Activated CD4-positive, alpha-beta memory T cell treated with anti-CD3 and anti-CD28 coated beads, Interleukin-2, amount 10 ng/mL, durations not matched to agents 7 days and 5 days (primary cell): ENCODE results near the gene SLC35B2. TPM values are rescaled to one million over a fixed set of nuclear protein-coding genes. Genes with fewer than 3 reads are reported as not detected.

Experiments used
- CTCF ChIA-PET: fragments of 350-600 bp; sonication (Branson Sonifier 250); formaldehyde crosslinking; loops from one replicate; lab custom pipeline; 2021; ENCODE audit warnings: antibody characterized with exemption, inconsistent platforms; lab: Charles Lee
- POLR2A ChIA-PET: fragments of 350-600 bp; sonication (Branson Sonifier 250); formaldehyde crosslinking; loops from one replicate; lab custom pipeline; 2021; ENCODE audit warnings: antibody characterized with exemption; lab: Charles Lee
- DNase-seq: peaks from one replicate; pipeline ENCODE4 v3.0.0-alpha.2; 2020
- H3K27ac Mint-ChIP-seq: one replicate; pipeline ENCODE4 v1.8.0; 2021; ENCODE audit warnings: mild to moderate bottlenecking, mixed read lengths
- H3K27me3 Mint-ChIP-seq: one replicate; pipeline ENCODE4 v1.8.0; 2021; ENCODE audit warnings: mixed read lengths
- H3K36me3 Mint-ChIP-seq: one replicate; pipeline ENCODE4 v1.8.0; 2021; ENCODE audit warnings: low read depth, mixed read lengths
- H3K4me1 Mint-ChIP-seq: one replicate; pipeline ENCODE4 v1.8.0; 2021; ENCODE audit warnings: mixed read lengths
- H3K4me3 Mint-ChIP-seq: one replicate; pipeline ENCODE4 v1.8.0; 2021; ENCODE audit warnings: mild to moderate bottlenecking, mixed read lengths
- H3K9me3 Mint-ChIP-seq: one replicate; pipeline ENCODE4 v1.8.0; 2021; ENCODE audit warnings: mixed read lengths
- total RNA-seq, 2 experiments: library from RNA; stranded (reverse); gene quantifications; one replicate each; pipeline ENCODE4 v1.2.3, GENCODE V29; 2021

SLC35B2 gene
- total RNA-seq, 2 experiments from 2014 or later = 35.8 to 37.2 TPM

DNA sequence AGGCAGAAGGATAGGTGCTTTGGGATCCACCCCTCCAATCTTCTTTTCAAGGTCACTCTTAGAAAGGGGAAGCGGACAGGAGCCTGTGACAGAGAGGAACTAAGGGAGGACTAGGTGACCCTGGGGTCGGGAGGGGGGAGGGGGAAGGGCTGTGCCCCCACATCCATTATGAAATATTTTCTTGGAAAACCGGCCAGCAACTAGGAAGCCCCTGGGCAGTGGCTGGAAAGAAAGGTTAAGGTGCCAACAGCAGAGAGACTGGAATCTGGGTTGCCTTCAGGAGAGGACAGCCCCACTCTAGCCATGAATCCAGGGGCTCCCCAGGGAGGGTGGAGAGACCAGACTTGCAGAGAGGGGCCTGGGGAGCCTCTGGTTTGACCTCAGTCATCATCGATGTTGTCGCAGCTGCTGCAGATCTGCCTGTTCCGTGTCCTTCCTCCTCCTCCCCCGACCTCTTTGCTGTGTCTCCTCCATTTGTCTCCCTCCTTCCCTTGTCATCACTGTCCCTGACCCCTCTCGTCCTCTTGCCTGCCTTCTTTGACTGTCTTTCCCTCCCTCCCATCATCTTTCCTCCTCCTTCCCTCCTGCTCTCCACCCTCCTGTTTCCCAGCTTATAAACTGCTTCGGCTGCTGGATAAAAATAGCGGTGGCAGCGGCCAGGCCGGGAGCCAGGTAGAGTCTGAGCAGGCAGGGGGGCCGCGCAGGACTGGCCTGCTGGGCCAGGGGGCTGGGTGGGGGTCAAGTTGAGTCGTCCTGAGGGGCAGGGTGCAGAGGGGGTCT lies 30.8 kb downstream of the SLC35B2 start:
- no peaks in the 10 kb centered on the region for H3K27me3 Mint-ChIP-seq
- DNase-seq = no peak
- H3K9me3 Mint-ChIP-seq = no peaks in the 10 kb centered on the region
- CTCF ChIA-PET = interaction anchor here (0.7 to 4.2 kb wide), 4 partner anchors 9 to 130 kb away, joined by 3 to 27 read pairs (median 15); no protein-coding TSS in a partner anchor
- H3K36me3 Mint-ChIP-seq = peaks cover 8% of the 10 kb centered on the region
- H3K27ac Mint-ChIP-seq = no peak overlapping the region
- no peak overlapping the region for H3K4me3 Mint-ChIP-seq
- peaks cover 30% of the 10 kb centered on the region for H3K4me1 Mint-ChIP-seq
- POLR2A ChIA-PET = interaction anchor here (1.0 to 6.4 kb wide), 5 partner anchors 9 to 86 kb away, joined by 3 to 88 read pairs (median 6); partner anchors contain the start of genes AARS2 and HSP90AB1

DNA sequence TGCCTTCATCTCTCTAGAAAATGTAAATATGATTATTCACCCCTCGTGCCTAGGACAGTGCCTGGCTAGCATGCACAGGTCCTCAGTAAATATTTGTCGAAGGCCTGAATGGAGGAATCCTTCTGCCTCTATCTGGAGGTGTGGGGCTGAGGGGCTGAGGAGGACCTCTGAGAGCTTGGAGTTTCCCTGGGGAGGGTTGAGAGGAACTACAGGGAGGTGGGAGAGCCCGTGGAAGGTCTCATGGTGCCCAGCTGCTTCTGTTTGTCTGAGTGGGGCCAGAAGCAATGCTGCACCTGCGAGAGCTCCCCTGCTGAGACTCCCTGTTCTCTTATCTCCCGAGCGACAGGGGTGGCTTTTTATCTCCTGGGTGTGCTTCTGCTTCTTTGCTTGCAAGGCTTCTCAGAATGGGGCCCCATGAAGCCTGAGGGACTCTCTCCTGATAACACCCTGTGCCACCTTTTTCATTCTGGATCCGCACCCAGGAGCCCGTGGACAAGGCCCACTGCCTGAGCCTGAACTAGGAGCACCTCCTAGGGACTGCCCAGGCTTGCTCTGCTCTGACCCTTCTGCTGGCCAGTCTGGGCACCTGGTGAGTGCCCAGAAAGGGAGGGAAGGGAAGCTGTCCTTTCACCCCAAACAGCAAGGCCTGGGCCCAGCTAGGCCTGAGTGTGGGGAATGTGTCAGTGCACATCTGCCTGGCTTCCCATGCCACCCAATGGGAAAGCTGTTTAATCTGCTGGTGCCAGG lies 31.6 kb downstream of the SLC35B2 start:
- H3K4me3 Mint-ChIP-seq = peak overlapping the region; percentile 35
- CTCF ChIA-PET = interaction anchor here (0.7 to 4.2 kb wide), 4 partner anchors 10 to 53 kb away, joined by 3 to 27 read pairs (median 16); no protein-coding TSS in a partner anchor

DNA sequence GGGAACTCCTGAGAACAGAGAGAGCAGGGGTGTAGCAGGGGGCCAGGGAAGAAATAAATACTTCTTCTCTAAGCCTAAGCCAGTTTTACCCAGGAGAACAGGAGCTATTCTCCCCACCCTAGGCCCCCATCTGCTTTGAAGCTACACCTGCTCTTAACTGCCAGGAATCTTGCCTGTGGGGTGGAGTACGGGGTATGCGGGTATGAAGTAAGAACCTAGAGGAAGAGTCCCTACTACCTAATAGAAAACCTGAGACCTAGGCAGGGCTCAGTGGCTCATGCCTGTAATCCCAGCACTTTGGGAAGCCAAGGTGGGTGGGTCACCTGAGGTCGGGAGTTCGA lies 32.4 kb downstream of the SLC35B2 start:
- no peaks in the 10 kb centered on the region for H3K27me3 Mint-ChIP-seq
- peaks cover 37% of the 10 kb centered on the region for H3K4me1 Mint-ChIP-seq
- peak overlapping the region; percentile 4 for H3K27ac Mint-ChIP-seq
- POLR2A ChIA-PET = interaction anchor here (0.8 to 6.4 kb wide), 7 partner anchors 11 to 595 kb away, joined by 4 to 88 read pairs (median 6); partner anchors contain the start of genes GTPBP2, HSP90AB1 and SLC35B2
- no peak for DNase-seq
- no peaks in the 10 kb centered on the region for H3K36me3 Mint-ChIP-seq
- H3K9me3 Mint-ChIP-seq = no peaks in the 10 kb centered on the region
- CTCF ChIA-PET = interaction anchor here (0.7 to 4.2 kb wide), 11 partner anchors 10 to 80 kb away, joined by 3 to 27 read pairs (median 5); partner anchors contain the start of genes HSP90AB1 and SLC35B2
- peak overlapping the region; percentile 74 for H3K4me3 Mint-ChIP-seq

More for the DNA sequence above, 31.6 kb downstream of the SLC35B2 start:
- Mint-ChIP-seq H3K27ac (no peak overlapping the region), H3K36me3 (peaks cover 4% of the 10 kb centered on the region), H3K27me3 (no peaks in the 10 kb centered on the region), H3K9me3 (no peaks in the 10 kb centered on the region), H3K4me1 (peaks cover 35% of the 10 kb centered on the region)
- POLR2A ChIA-PET = interaction anchor here (5.0 to 6.4 kb wide), 3 partner anchors 10 to 30 kb away, joined by 23 to 88 read pairs (median 48); partner anchors contain the start of genes HSP90AB1 and SLC35B2
- DNase-seq = no peak

DNA sequence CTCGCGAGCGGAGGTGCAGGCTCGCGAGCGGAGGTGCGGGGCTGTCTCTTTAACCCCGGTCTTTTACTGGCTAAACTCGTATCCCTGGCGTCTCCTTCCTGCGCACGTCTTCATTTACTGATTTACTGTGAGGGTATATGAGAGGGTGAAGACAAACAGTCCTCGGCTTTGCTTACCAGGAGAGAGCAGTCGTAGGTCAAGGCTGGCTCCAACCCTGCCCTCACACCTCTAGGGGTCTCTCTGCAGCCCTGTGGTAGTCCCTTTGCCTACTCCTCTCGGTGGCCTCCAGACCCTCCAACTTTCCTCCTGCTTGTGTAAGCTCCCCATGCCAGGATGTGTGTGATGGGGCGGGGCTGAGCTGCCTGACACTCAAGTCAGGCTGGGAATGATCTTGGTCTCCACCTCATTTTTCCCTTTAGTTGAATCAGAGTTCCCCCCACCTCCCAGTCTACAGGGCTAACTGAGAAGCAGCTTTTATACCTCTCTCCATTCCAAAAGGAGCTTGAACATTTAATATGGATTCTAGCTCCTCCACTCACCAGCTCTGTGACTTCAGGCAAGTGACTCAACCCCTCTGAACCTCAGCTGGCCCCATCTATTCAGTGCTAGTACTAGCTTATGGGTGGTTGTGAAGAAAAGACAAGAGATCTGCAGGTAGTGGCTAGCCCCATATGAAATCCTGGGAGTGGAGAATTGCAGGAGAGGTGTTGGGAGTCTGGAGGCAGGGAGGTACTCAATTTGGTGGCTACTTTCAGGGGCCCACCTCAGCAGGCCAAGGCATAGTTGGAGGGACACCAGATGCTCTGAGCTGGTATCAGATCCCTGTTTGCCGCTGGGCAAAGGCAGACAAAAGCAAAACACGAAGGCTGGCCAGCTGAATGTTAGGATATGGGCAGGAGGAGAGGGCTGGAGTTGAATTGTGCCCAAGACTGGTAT lies 33.0 kb downstream of the SLC35B2 start:
- ChIA-PET CTCF (interaction anchor here (0.7 to 4.2 kb wide), 13 partner anchors 11 to 81 kb away, joined by 3 to 27 read pairs (median 5); partner anchors contain the start of genes HSP90AB1 and SLC35B2), POLR2A (interaction anchor here (0.8 to 6.4 kb wide), 8 partner anchors 12 to 595 kb away, joined by 4 to 88 read pairs (median 5); partner anchors contain the start of genes GTPBP2, HSP90AB1 and SLC35B2)
- H3K36me3 Mint-ChIP-seq = no peaks in the 10 kb centered on the region
- DNase-seq = no peak
- H3K4me1 Mint-ChIP-seq = peaks cover 39% of the 10 kb centered on the region
- peak overlapping the region; percentile 74 for H3K4me3 Mint-ChIP-seq
- H3K27ac Mint-ChIP-seq = peak overlapping the region; percentile 4
- H3K27me3 Mint-ChIP-seq = no peaks in the 10 kb centered on the region
- H3K9me3 Mint-ChIP-seq = no peaks in the 10 kb centered on the region

DNA sequence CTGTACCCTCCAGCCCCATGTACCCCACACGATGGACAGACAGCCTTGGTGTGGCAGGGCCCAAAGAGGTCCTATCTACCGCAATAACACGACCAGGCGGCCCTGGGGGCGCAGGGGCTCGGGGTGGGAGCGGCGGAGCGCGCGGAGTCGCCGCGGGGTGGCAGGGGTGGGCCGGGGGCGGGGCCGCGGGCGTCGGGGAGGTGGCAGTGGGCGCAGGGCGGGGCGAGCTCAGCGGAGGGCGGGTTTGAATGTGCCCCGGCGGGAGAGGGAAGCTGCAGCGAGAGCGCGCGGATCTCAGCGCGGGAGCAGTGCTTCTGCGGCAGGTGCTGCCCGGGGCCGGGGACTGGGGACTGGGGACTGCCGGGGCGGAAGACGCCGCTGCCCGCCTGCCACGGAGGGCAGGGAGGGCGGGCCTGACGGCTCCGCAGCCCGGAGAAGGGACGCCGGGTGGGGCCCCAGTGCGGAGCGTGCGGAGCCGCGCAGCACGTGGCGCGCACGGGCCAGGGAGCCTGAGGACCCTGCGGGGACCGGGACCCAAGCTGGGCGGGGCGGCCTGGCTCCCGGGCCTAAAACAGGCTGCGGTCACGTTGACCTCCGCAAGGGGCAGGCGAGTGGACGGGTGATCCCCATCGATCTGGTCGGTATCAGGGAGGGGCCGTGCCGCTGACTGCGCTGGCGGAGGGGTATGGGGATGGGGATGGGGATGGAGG lies 33.9 kb downstream of the SLC35B2 start, which contains the start of gene SLC29A1:
Gene SLC29A1 (plus strand): TSS at position 277 of the 710 bp plus-strand sequence. CDS start 3,719 bp downstream, outside the sequence.
- ChIA-PET CTCF (interaction anchor here (0.9 to 4.2 kb wide), 9 partner anchors 12 to 41 kb away, joined by 3 to 27 read pairs (median 8); partner anchors contain the start of genes HSP90AB1 and SLC35B2), POLR2A (interaction anchor here (0.6 to 6.4 kb wide), 5 partner anchors 13 to 41 kb away, joined by 3 to 88 read pairs (median 23); partner anchors contain the start of genes HSP90AB1 and SLC35B2)
- Mint-ChIP-seq H3K27me3 (peaks cover 4% of the 10 kb centered on the region), H3K27ac (peak within 1 kb of the TSS; percentile 4), H3K9me3 (no peaks in the 10 kb centered on the region), H3K36me3 (no peaks in the 10 kb centered on the region), H3K4me3 (peak within 1 kb of the TSS; percentile 74), H3K4me1 (peaks cover 43% of the 10 kb centered on the region)
- peak; percentile 83 for DNase-seq

DNA sequence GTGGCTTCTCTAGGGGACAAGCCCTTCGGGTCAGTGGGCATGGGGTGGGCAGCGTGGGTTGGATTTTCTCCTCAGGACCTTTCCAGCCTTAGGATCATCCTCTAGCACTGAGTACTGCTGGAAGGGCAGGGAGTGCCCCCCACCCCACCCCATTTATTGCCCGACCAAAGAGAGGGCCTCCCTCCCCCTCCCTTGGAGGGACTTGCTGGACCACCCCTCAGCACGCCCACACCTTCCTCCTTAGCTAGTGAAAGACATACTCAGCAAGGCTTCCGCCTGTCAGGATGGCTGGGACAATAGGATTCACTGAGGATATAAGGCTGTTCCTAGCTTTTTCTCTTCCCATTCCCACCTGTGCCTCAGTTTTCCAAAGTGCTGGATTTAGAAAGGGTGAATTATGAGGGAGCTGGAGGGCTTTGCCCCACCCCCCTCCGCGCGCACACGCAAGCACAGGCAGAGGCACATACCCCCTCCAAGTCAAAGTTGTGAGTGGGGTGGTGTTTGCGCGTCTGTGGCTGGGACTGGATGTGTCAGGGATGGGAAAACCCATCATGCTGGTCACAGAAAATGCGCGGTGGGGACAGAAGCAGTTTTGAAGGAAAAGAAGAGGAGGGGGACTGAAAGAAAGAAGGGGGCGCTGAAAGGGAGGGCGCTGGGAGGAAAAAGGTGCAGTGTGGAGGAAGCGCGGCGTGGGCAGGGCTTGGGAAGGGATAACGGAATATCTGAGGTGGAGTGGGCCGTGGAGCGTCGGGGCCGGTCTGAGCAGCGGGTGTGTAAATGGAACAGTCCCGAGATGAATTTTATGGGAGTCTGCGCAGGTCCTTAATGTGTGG lies 34.6 kb downstream of the SLC35B2 start:
- Mint-ChIP-seq H3K9me3 (no peaks in the 10 kb centered on the region), H3K4me1 (peaks cover 46% of the 10 kb centered on the region), H3K27me3 (peaks cover 9% of the 10 kb centered on the region), H3K27ac (no peak overlapping the region), H3K4me3 (peak overlapping the region; percentile 74), H3K36me3 (no peaks in the 10 kb centered on the region)
- DNase-seq = no peak
- POLR2A ChIA-PET = interaction anchor here (0.6 to 6.4 kb wide), 7 partner anchors 13 to 42 kb away, joined by 3 to 88 read pairs (median 6); partner anchors contain the start of genes HSP90AB1 and SLC35B2
- CTCF ChIA-PET = interaction anchor here (0.9 to 4.2 kb wide), 6 partner anchors 13 to 33 kb away, joined by 3 to 27 read pairs (median 14); partner anchors contain the start of genes HSP90AB1 and SLC35B2

DNA sequence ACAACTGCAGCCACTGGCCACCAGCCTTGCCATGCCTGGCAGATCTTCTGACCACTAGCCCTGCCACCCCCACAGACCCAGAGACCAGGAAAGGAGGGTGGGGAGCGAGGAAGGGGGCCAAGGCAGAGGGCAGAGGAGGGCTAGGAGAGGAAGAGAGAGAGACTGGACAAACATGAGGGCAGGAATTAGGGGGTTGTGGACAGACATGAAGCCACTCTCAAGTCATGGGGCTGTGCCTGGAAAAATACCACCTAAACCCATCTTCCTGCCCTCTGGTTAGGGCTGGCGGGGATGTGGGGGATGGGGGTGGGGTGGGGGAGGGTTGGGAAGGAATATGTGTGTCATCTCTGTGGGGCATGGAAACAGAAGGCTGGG lies 35.4 kb downstream of the SLC35B2 start:
- Mint-ChIP-seq H3K36me3 (no peaks in the 10 kb centered on the region), H3K27ac (no peak overlapping the region), H3K27me3 (peaks cover 10% of the 10 kb centered on the region), H3K4me1 (peaks cover 46% of the 10 kb centered on the region), H3K4me3 (no peak overlapping the region), H3K9me3 (no peaks in the 10 kb centered on the region)
- ChIA-PET POLR2A (interaction anchor here (1.6 to 6.4 kb wide), 3 partner anchors 16 to 34 kb away, joined by 6 to 88 read pairs (median 23); partner anchors contain the start of genes HSP90AB1 and SLC35B2), CTCF (interaction anchor here (0.7 to 2.9 kb wide), 6 partner anchors 13 to 53 kb away, joined by 3 to 15 read pairs (median 4); partner anchors contain the start of gene SLC35B2)
- no peak for DNase-seq

DNA sequence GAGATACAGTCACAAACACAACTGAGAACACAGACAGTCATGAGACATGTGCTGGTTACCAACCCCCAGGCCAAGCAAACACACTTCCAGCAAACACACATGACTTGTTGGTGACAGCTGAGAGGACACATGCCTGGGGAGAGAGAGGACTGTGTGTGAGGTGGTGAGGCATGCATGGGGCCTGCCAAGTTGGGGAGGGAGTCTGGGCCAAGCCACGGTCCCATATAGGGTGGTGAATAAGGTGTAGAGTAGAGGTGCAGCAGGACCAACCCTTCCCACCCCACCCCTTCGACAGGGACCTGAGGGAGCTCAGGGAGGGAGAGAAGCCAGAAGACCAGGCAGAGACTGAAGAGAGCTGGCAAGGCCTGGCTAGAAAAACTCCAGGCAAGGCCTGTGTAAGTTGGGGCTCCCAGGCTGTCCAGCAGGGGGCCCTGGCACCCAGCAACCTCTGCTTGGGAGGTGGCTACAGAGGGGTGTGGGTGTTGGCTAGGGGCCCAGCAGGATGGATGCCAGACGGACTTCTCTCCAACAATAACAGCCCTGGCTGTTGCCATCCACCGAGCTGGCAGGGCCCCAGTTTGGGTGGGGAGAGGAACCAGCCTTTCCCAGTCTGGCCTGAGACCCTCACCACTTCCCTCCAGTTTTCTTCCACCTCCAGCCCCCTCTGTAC lies 35.9 kb downstream of the SLC35B2 start:
- H3K27me3 Mint-ChIP-seq = peaks cover 15% of the 10 kb centered on the region
- no peaks in the 10 kb centered on the region for H3K36me3 Mint-ChIP-seq
- H3K9me3 Mint-ChIP-seq = no peaks in the 10 kb centered on the region
- DNase-seq = peak; percentile 82
- ChIA-PET POLR2A (interaction anchor here (1.6 to 6.4 kb wide), 3 partner anchors 16 to 35 kb away, joined by 6 to 88 read pairs (median 23); partner anchors contain the start of genes HSP90AB1 and SLC35B2), CTCF (interaction anchor here (0.7 to 2.9 kb wide), 8 partner anchors 14 to 52 kb away, joined by 3 to 15 read pairs (median 4); partner anchors contain the start of gene SLC35B2)
- H3K27ac Mint-ChIP-seq = peak overlapping the region; percentile 3
- H3K4me3 Mint-ChIP-seq = no peak overlapping the region
- H3K4me1 Mint-ChIP-seq = peaks cover 46% of the 10 kb centered on the region

DNA sequence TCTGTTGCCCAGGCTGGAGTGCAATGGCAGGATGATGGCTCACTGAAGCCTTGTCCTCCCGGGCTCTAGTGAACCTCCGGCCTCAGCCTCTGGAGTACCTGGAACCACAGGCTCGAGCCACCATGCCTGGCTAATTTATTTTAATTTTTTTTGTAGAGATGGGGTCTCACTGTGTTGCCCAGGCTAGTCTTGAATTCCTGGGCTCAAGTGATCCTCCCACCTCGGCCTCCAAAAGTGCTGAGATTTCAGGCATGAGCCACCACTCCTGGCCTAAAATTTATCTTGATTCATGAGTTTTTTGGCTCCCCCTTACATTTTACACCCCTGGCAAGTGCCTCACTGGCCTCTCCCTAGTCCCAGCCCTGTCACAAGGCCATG lies 36.4 kb downstream of the SLC35B2 start:
- ChIA-PET POLR2A (interaction anchor here (5.0 to 6.4 kb wide), 2 partner anchors 26 to 35 kb away, joined by 23 to 88 read pairs; partner anchors contain the start of genes HSP90AB1 and SLC35B2), CTCF (interaction anchor here (0.9 to 2.9 kb wide), 7 partner anchors 14 to 52 kb away, joined by 3 to 15 read pairs (median 4); partner anchors contain the start of gene SLC35B2)
- Mint-ChIP-seq H3K36me3 (no peaks in the 10 kb centered on the region), H3K9me3 (no peaks in the 10 kb centered on the region), H3K4me3 (no peak overlapping the region), H3K27ac (peak overlapping the region; percentile 3), H3K4me1 (peaks cover 43% of the 10 kb centered on the region), H3K27me3 (peaks cover 17% of the 10 kb centered on the region)
- no peak for DNase-seq
